Fibroblast of skin of abdomen (primary cell): ENCODE measurements around the gene CRISPLD2. TPM values are rescaled to one million over a fixed set of nuclear protein-coding genes. Genes with fewer than 3 reads are reported as not detected.
A peak's percentile ranks its signal among the peaks of the same experiment; 100 is the strongest.

Experiments used
- DNase-seq: peaks from one replicate; pipeline ENCODE4 v3.0.0-alpha.2; 2013
- polyA plus RNA-seq, 2 experiments: library from polyadenylated mRNA; unstranded; fragments of 120-200 nt; gene quantifications; one replicate each; pipeline ENCODE4 v1.2.1, GENCODE V29; 2013; ENCODE audit not compliant: insufficient read length in 2 of 2

The CRISPLD2 gene, protein sequence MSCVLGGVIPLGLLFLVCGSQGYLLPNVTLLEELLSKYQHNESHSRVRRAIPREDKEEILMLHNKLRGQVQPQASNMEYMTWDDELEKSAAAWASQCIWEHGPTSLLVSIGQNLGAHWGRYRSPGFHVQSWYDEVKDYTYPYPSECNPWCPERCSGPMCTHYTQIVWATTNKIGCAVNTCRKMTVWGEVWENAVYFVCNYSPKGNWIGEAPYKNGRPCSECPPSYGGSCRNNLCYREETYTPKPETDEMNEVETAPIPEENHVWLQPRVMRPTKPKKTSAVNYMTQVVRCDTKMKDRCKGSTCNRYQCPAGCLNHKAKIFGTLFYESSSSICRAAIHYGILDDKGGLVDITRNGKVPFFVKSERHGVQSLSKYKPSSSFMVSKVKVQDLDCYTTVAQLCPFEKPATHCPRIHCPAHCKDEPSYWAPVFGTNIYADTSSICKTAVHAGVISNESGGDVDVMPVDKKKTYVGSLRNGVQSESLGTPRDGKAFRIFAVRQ
- 64.3 TPM for polyA plus RNA-seq (2013, experiment 1 of 2; ENCODE audit: insufficient read length)
- 63.0 TPM for polyA plus RNA-seq (2013, experiment 2 of 2; ENCODE audit: insufficient read length)

GRCh38 chr16:84819644-84820304 lies at the start of gene CRISPLD2:
Gene CRISPLD2, plus strand, starts transcription at chr16:84819985. Its CDS starts 18,511 bp downstream, at chr16:84838496.
- peak; percentile 91 for DNase-seq

- DNase-seq: no peak
Measured at GRCh38 chr16:84773312-84773711, 46.5 kb upstream of the CRISPLD2 start.

GRCh38 chr16:84774810-84775209 lies 45.0 kb upstream of the CRISPLD2 start:
- peak; percentile 72 for DNase-seq

GRCh38 chr16:84775262-84775810 lies 44.4 kb upstream of the CRISPLD2 start:
- no peak for DNase-seq

DNA sequence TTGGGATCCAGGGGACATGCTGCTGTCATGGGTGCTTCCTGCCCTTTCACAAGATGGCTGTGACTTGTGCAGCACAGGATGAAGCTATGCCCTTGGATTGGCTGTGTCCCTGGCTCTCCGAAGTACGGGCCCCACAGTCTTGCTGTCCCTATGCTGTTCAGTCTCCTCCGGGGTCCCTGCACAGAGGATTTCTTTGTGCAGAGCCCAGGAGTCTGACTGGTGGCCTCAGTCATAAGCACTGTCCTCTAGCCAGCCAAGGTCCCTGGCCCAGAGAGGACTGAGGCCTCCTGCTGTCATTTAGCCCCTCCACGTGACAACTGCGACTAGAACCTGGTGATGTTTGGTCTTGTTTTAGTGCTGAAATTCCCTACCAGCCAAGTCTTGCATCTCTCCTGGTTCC lies 42.4 kb upstream of the CRISPLD2 start:
- no peak for DNase-seq

GRCh38 chr16:84778720-84779119 lies 41.1 kb upstream of the CRISPLD2 start:
- no peak for DNase-seq

DNA sequence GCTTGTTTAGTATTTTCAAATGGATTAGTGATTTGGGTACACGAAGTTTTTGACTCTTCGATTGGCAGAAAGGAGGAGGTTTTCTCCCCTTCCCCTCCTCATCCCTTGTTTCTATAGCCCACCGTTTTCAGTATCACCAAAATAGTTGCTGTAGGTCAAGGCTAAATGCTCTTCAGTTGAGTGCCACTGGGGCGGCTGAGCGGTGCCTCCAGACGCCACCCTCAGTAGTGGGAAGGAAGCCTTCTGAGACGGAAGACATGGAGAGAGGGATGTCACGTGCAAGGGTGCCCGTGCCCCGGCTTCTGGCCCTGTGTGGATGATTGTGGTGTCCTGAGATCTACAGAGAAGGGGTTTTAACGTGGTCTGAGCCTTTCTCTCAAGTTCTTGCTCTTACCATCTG lies 39.7 kb upstream of the CRISPLD2 start:
- DNase-seq: no peak

DNA sequence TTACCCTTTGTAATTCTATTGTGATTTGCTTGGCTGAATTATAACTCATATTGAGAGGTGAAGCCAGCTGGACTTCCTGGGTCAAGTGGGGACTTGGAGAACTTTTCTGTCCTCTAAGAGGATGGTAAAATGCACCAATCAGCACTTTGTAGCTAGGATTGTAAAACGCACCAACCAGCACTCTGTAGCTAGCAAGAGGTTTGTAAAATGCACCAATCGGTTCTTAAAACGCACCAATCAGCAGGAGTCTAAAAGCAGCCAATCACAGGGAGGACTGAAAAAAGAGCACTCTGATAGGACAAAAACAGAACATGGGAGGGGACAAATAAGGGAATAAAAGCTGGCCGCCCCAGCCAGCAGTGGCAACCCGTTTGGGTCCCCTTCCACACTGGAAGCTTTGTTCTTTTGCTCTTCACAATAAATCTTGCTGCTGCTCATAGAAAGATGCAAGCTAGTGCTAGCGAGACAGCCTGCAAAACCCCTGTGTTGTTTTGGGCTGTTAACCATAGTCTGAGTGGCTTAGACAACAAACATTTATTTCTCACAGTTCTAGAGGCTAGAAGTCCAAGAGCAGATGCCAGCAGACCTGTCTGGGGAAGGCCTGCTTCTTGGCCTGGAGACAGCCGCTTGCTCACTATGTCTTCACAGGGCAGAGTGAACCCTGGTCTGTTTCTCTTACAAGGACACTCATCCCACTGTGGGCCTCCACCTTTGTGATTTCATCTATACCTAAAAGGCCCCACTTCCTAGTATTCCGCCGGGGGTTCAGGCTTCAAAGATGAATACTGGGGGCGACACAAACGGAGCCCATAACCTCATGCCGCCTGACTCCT lies 39.0 kb upstream of the CRISPLD2 start:
- no peak for DNase-seq

GRCh38 chr16:84782846-84783245 lies 36.9 kb upstream of the CRISPLD2 start:
- no peak for DNase-seq

GRCh38 chr16:84785843-84786581 lies 33.8 kb upstream of the CRISPLD2 start:
- DNase-seq: peak; percentile 89

- no peak for DNase-seq
Measured at GRCh38 chr16:84786605-84787262, 33.1 kb upstream of the CRISPLD2 start.

DNA sequence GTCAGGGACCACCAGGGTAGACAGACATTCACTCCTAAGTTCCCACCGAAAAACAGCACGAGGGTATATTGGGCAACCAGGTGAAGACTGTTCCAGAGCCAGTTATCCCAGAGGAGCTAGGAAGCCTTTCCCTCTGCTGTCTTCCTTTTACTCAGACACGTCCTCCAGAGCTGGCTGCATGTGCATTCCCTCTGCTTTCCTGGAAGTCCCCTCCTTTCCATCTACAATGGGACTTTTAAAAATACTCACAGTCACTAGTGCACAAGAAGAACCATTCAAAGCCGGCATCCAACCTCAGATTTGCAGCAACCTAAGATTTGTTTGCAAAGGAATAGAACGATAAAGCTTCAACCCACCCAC lies 32.5 kb upstream of the CRISPLD2 start:
- no peak for DNase-seq

DNA sequence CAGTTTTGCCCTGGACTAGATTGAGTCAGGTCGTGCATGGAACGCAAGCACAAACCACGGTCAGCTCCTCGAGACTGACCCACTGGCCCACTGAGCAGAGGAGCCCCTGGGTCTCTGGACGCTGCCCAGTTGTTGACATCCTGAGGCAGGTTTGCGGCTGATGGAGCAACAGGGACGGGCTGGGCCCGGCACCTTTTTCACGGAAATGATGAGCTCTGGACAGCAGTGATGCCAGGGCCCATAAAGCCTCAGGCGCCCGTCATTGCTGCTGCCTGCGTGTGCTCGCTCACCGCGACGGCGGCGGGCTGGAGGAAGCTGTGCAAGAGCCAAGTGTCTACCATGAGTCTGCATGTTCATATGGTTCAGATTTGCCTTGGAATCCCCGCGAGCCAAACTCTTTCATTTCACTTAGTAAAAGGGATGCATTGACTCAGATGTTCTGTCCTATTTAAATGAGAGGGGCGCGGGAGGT lies 30.8 kb upstream of the CRISPLD2 start:
- peak; percentile 89 for DNase-seq

GRCh38 chr16:84789431-84789830 lies 30.4 kb upstream of the CRISPLD2 start:
- DNase-seq: no peak

- no peak for DNase-seq
Measured at GRCh38 chr16:84790301-84790700, 29.5 kb upstream of the CRISPLD2 start.

DNA sequence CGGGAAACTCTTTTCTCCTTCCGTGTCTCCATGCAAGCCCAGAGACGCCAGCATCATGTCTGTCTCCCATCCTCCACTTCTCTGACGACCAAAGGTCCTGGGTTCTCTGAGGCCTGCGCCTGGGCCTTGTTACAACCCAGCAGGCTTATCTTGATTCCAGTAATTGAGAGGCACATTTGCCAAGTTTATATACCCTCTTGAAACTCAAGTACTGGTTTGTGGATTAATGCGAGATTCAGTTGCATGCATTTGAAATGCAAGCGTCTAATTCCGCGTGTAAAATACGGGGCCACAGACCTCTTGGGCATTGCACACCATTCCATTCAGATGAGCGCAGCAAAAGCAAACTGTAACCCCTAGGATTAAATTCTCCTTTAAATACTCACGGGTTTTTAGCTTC lies 28.7 kb upstream of the CRISPLD2 start:
- DNase-seq: peak; percentile 28

- no peak for DNase-seq
Measured at GRCh38 chr16:84791501-84791900, 28.3 kb upstream of the CRISPLD2 start.

DNA sequence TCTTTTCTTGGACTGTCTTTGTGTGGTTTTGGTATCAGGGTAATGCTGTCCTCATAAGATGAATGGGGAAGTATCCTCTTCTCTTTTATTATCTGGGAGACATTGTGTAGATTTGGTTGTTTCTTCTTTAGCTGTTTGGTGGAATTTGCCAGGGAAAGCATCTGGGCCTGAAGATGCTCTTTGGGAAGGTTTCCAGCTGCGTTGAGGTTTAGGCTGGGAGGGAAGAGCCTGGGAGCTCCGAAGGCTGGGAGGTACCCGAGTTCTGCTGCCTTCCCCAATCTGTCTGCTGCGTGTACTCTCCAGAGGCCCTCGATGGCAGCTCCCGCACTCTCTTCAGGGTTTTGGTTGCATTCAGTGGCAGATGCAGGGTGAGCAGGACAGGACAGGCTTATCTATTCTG lies 25.6 kb upstream of the CRISPLD2 start:
- peak; percentile 21 for DNase-seq

DNA sequence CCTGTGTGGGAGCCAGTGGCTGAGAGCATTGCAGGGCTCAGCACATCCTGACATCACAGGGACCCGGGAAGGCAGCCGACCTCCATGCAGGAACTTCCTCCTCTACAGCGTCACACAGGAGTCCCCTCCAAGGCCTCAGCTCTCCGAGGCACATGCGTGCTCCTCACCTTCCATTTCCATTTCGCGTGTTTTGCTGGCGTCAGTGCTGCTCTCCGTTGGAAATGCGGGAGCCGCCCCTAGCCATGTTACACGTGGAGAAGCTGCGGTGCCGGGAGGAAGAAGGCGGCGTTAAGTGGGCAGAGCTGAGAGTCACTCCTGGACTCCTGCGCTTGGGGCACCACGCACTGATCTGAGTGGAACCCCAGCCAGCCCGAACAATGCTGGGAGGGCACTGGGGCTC lies 25.2 kb upstream of the CRISPLD2 start:
- no peak for DNase-seq

GRCh38 chr16:84795329-84796053 lies 24.3 kb upstream of the CRISPLD2 start:
- peak; percentile 87 for DNase-seq
